DND-41 (cell line): ENCODE measurements around the gene RNF13.

ENCODE experiments used
- CTCF ChIP-seq: IDR thresholded peaks from 2 replicates; pipeline ENCODE4 v1.5.1; 2012; ENCODE audit warnings: borderline replicate concordance, low read length, moderate library complexity, mild to moderate bottlenecking; ENCODE audit not compliant: poor library complexity, severe bottlenecking; ENCODE audit errors: extremely low read depth
- EZH2 ChIP-seq: IDR thresholded peaks from 3 replicates; pipeline ENCODE4 v1.6.1; 2012; ENCODE audit warnings: borderline replicate concordance, low read depth, mild to moderate bottlenecking, moderate library complexity, low read length, inconsistent platforms; ENCODE audit not compliant: severe bottlenecking

GRCh38 chr3:149815728-149816127, 2.7 kb downstream of the RNF13 start:
- TF ChIP-seq CTCF (no peak), EZH2 (no peak)
